Nephron progenitor cell (in vitro differentiated cells): Measurements from ENCODE around the gene PDPN.

ENCODE experiments used
- DNase-seq: peaks from one replicate; pipeline ENCODE4 v3.0.0; 2021
- H3K27ac Mint-ChIP-seq: 2 replicates; pipeline ENCODE4 v1.8.0; 2021; ENCODE audit warnings: mild to moderate bottlenecking, moderate library complexity, mixed read lengths
- H3K27me3 Mint-ChIP-seq: 2 replicates; pipeline ENCODE4 v1.8.0; 2021; ENCODE audit warnings: mild to moderate bottlenecking, low read depth, mixed read lengths; ENCODE audit not compliant: poor library complexity
- H3K36me3 Mint-ChIP-seq: 2 replicates; pipeline ENCODE4 v1.8.0; 2021; ENCODE audit warnings: low read depth, mixed read lengths
- H3K4me1 Mint-ChIP-seq: 2 replicates; pipeline ENCODE4 v1.8.0; 2021; ENCODE audit warnings: mixed read lengths
- H3K4me3 Mint-ChIP-seq: 2 replicates; pipeline ENCODE4 v1.8.0; 2021; ENCODE audit warnings: mild to moderate bottlenecking, moderate library complexity, mixed read lengths
- H3K9me3 Mint-ChIP-seq: 2 replicates; pipeline ENCODE4 v1.8.0; 2021; ENCODE audit warnings: mild to moderate bottlenecking, moderate library complexity, mixed read lengths
- CTCF ChIP-seq: fragments of 200-600 bp; sonication (generic); IDR thresholded peaks from 2 replicates; pipeline ENCODE4 v1.5.0; 2021; ENCODE audit warnings: antibody characterized with exemption

Gene PDPN

GRCh38 chr1:13582713-13583443, 754 bp upstream of the PDPN start:
- H3K4me1 Mint-ChIP-seq: peaks cover 44% of the 10 kb centered on the region
- H3K4me3 Mint-ChIP-seq: peak overlapping the region; percentile 92
- DNase-seq: peak; percentile 22
- H3K36me3 Mint-ChIP-seq: no peaks in the 10 kb centered on the region
- H3K9me3 Mint-ChIP-seq: no peaks in the 10 kb centered on the region
- H3K27ac Mint-ChIP-seq: no peak overlapping the region
- no peak for TF ChIP-seq CTCF
- H3K27me3 Mint-ChIP-seq: peaks cover 62% of the 10 kb centered on the region

GRCh38 chr1:13583966-13584791, 547 bp downstream of the PDPN start:
- Mint-ChIP-seq H3K27me3 (peaks cover 53% of the 10 kb centered on the region), H3K36me3 (no peaks in the 10 kb centered on the region), H3K4me1 (peaks cover 44% of the 10 kb centered on the region), H3K4me3 (peak overlapping the region; percentile 92), H3K27ac (no peak overlapping the region), H3K9me3 (no peaks in the 10 kb centered on the region)
- no peak for TF ChIP-seq CTCF
- DNase-seq: peak; percentile 68

- no peak for DNase-seq
- Mint-ChIP-seq H3K4me1 (peaks cover 44% of the 10 kb centered on the region), H3K36me3 (no peaks in the 10 kb centered on the region), H3K4me3 (peak overlapping the region; percentile 92), H3K9me3 (no peaks in the 10 kb centered on the region), H3K27ac (no peak overlapping the region), H3K27me3 (peaks cover 51% of the 10 kb centered on the region)
- TF ChIP-seq CTCF: no peak
Observed at GRCh38 chr1:13584876-13585611, 1.4 kb downstream of the PDPN start.

GRCh38 chr1:13585612-13585991, 2.0 kb downstream of the PDPN start:
- Mint-ChIP-seq H3K4me3 (peak overlapping the region; percentile 92), H3K27ac (no peak overlapping the region)

GRCh38 chr1:13586001-13586400, 2.4 kb downstream of the PDPN start:
- Mint-ChIP-seq H3K9me3 (no peaks in the 10 kb centered on the region), H3K36me3 (peaks cover under 1% of the 10 kb centered on the region), H3K27me3 (peaks cover 45% of the 10 kb centered on the region), H3K27ac (no peak overlapping the region), H3K4me1 (peaks cover 44% of the 10 kb centered on the region), H3K4me3 (peak overlapping the region; percentile 92)
- no peak for DNase-seq
- TF ChIP-seq CTCF: no peak

More at GRCh38 chr1:13585612-13585991, 2.0 kb downstream of the PDPN start:
- H3K36me3 Mint-ChIP-seq: no peaks in the 10 kb centered on the region
- no peak for DNase-seq
- no peak for TF ChIP-seq CTCF
- no peaks in the 10 kb centered on the region for H3K9me3 Mint-ChIP-seq
- H3K27me3 Mint-ChIP-seq: peaks cover 48% of the 10 kb centered on the region
- H3K4me1 Mint-ChIP-seq: peaks cover 44% of the 10 kb centered on the region
